HCT116 (cell line): ENCODE results near the gene STK4. TPM values are rescaled to one million over a fixed set of nuclear protein-coding genes. Genes with fewer than 3 reads are reported as not detected.

Source experiments
- ATAC-seq: fragments of 200-7000 bp; cut with Tn5 transposase; 2 replicates; pipeline ENCODE4 v1.9.1; 2020; ENCODE audit warnings: mild to moderate bottlenecking, moderate library complexity
- BruUV-seq: library from RNA; stranded (reverse); fragments of 400-500 nt; replicated peaks from 2 replicates; lab custom pipeline; 2021; lab: Mats Ljungman, UMichigan
- CTCF ChIA-PET: fragments of 300-600 bp; sonication (Branson Sonifier 250); formaldehyde crosslinking; loops from one replicate; lab custom pipeline; 2021; ENCODE audit warnings: antibody characterized with exemption; lab: Charles Lee
- POLR2A ChIA-PET: fragments of 300-600, 350-600 bp; sonication (Branson Sonifier 250); formaldehyde crosslinking; loops from one replicate; lab custom pipeline; 2021; ENCODE audit warnings: antibody characterized with exemption; lab: Charles Lee
- RAD21 ChIA-PET, 2 experiments: fragments of 300-600 bp; sonication (Branson Sonifier 250); formaldehyde crosslinking; loops; one replicate each; lab custom pipeline; 2023; ENCODE audit warnings: low total read pairs in 2 of 2; ENCODE audit not compliant: uncharacterized antibody in 2 of 2, unreplicated experiment in 2 of 2, low non-redundant PET in 1 of 2; lab: Charles Lee
- DNase-seq: peaks from one replicate; pipeline ENCODE4 v3.0.0-alpha.2; 2010; ENCODE audit warnings: low read depth, low spot score
- H2AFZ ChIP-seq: fragments of 200-600 bp; shearing (Covaris generic), sonication (generic); 2 replicates; pipeline ENCODE4 v1.6.1; 2017; ENCODE audit warnings: low read depth, mixed run types, mixed read lengths, antibody characterized with exemption, low read length; ENCODE audit not compliant: poor library complexity, severe bottlenecking
- H3K27ac ChIP-seq: 2 replicates; pipeline ENCODE4 v1.5.1; 2012; ENCODE audit warnings: low read depth, low read length
- H3K27me3 ChIP-seq: fragments of 200-600 bp; sonication (generic); 2 replicates; pipeline ENCODE4 v1.6.1; 2016; ENCODE audit warnings: mixed run types, low read length, mixed read lengths; ENCODE audit not compliant: insufficient read depth
- H3K36me3 ChIP-seq, 2 experiments: fragments of 200-500 bp in 1 of 2; fragments of 200-600 bp in 1 of 2; sonication (Bioruptor generic) in 1 of 2; sonication (generic) in 1 of 2; 2 replicates each; pipeline versions ENCODE4 v1.5.1 to v1.6.1; 2014 to 2016; ENCODE audit warnings: low read length in 2 of 2, inconsistent platforms in 1 of 2, mixed read lengths in 1 of 2, mixed run types in 1 of 2; ENCODE audit not compliant: insufficient read depth in 2 of 2, control insufficient read depth in 1 of 2
- H3K4me1 ChIP-seq, 2 experiments: fragments of 200-600 bp in 1 of 2; sonication (generic) in 1 of 2; 2 replicates each; pipeline versions ENCODE4 v1.5.1 to v1.6.1; 2012 to 2017; ENCODE audit warnings: low read length in 2 of 2, inconsistent platforms in 1 of 2, mild to moderate bottlenecking in 1 of 2, mixed read lengths in 1 of 2, mixed run types in 1 of 2, moderate library complexity in 1 of 2; ENCODE audit not compliant: insufficient read depth in 2 of 2, control insufficient read depth in 1 of 2
- H3K4me2 ChIP-seq: fragments of 200-600 bp; sonication (generic); 2 replicates; pipeline ENCODE4 v1.6.1; 2017; ENCODE audit warnings: mixed run types, low read length, mixed read lengths
- H3K4me3 ChIP-seq, 2 experiments: fragments of 200-600 bp in 1 of 2; sonication (generic) in 1 of 2; replicated peaks in 1 of 2; 2 replicates each; pipeline ENCODE4 v1.5.1; 2011 to 2016; ENCODE audit warnings: low read length in 2 of 2, control low read depth in 1 of 2, low read depth in 1 of 2, mild to moderate bottlenecking in 1 of 2, mixed read lengths in 1 of 2, mixed run types in 1 of 2
- H3K79me2 ChIP-seq: fragments of 200-600 bp; sonication (generic); 2 replicates; pipeline ENCODE4 v1.6.1; 2017; ENCODE audit warnings: mild to moderate bottlenecking, mixed run types, low read length, moderate library complexity, mixed read lengths; ENCODE audit not compliant: insufficient read depth
- H3K9ac ChIP-seq: fragments of 200-600 bp; sonication (generic); 2 replicates; pipeline ENCODE4 v1.6.1; 2016; ENCODE audit warnings: low read length, mixed read lengths
- H3K9me2 ChIP-seq: fragments of 200-600 bp; sonication (generic), shearing (Covaris generic); 2 replicates; pipeline ENCODE4 v1.6.1; 2017; ENCODE audit warnings: mixed run types, mild to moderate bottlenecking, moderate library complexity; ENCODE audit not compliant: insufficient read depth
- H3K9me3 ChIP-seq, 2 experiments: fragments of 200-500 bp in 1 of 2; fragments of 200-600 bp in 1 of 2; sonication (Bioruptor generic) in 1 of 2; sonication (generic) in 1 of 2; 2 replicates each; pipeline ENCODE4 v1.6.1; 2014 to 2017; ENCODE audit warnings: low read length in 2 of 2, mixed read lengths in 2 of 2, inconsistent platforms in 1 of 2, low read depth in 1 of 2, mild to moderate bottlenecking in 1 of 2, mixed run types in 1 of 2, moderate library complexity in 1 of 2; ENCODE audit not compliant: control insufficient read depth in 1 of 2, insufficient read depth in 1 of 2
- H4K20me1 ChIP-seq: fragments of 200-600 bp; sonication (generic), shearing (Covaris generic); 2 replicates; pipeline ENCODE4 v1.6.1; 2017; ENCODE audit warnings: mixed run types, mild to moderate bottlenecking, moderate library complexity; ENCODE audit not compliant: insufficient read depth
- CBX3 ChIP-seq: IDR thresholded peaks from 2 replicates; pipeline ENCODE4 v1.6.1; 2012; ENCODE audit warnings: low read depth
- EZH2phosphoT487 ChIP-seq: fragments of 200-600 bp; IDR thresholded peaks from 2 replicates; pipeline ENCODE4 v1.6.1; 2018; ENCODE audit warnings: antibody characterized with exemption, borderline replicate concordance
- FOSL1 ChIP-seq: IDR thresholded peaks from 2 replicates; pipeline ENCODE4 v1.6.1; 2012; ENCODE audit warnings: low read depth
- POLR2AphosphoS5 ChIP-seq: IDR thresholded peaks from 2 replicates; pipeline ENCODE4 v1.6.1; 2011; ENCODE audit warnings: mild to moderate bottlenecking, low read depth, low read length, moderate library complexity
- RAD21 ChIP-seq: IDR thresholded peaks from 2 replicates; pipeline ENCODE4 v1.6.1; 2012; ENCODE audit warnings: low read depth, mild to moderate bottlenecking
- SIN3A ChIP-seq: IDR thresholded peaks from 2 replicates; pipeline ENCODE4 v1.6.1; 2012; ENCODE audit warnings: low read depth
- YY1 ChIP-seq: IDR thresholded peaks from 2 replicates; pipeline ENCODE4 v1.6.1; 2011; ENCODE audit warnings: low read length, low read depth, moderate library complexity, mild to moderate bottlenecking; ENCODE audit not compliant: insufficient replicate concordance; ENCODE audit errors: extremely low read depth
- intact Hi-C: fragments of 100-400 bp; cut with micrococcal nuclease; formaldehyde crosslinking; loops from 2 replicates; pipeline ENCODE4 v1.10.0; 2022
- total RNA-seq: library from RNA; stranded (reverse); gene quantifications from one replicate; pipeline ENCODE4 v1.2.1, GENCODE V29; 2021; ENCODE audit not compliant: unreplicated experiment
- TF ChIP-seq, protein P1 (sequence below): IDR thresholded peaks from 2 replicates; pipeline ENCODE4 v1.6.1; 2012; ENCODE audit warnings: low read depth

STK4 gene
- total RNA-seq, 1 experiment from 2014 or later, result 45.4 TPM

- H3K4me1 ChIP-seq, result no peaks in the 10 kb centered on the region
- DNase-seq (no peak), ATAC-seq (no peak)
- no peaks in the 10 kb centered on the region for H3K27me3 ChIP-seq
- H4K20me1 ChIP-seq, result no peaks in the 10 kb centered on the region
- no peak overlapping the region for H3K4me3 ChIP-seq
- RAD21 ChIA-PET, result no interaction called here
- CTCF ChIA-PET, result interaction anchor here (1.4 to 7.4 kb wide), 2 partner anchors 11 to 13 kb away, joined by 3 to 32 read pairs; no protein-coding TSS in a partner anchor
- H3K27ac ChIP-seq, result no peak overlapping the region
- no peak overlapping the region for H3K9ac ChIP-seq
- BruUV-seq, result no TSS peak
- H2AFZ ChIP-seq, result no peak overlapping the region
- intact Hi-C loops, result no loop called here
- peaks cover 8% of the 10 kb centered on the region for H3K79me2 ChIP-seq
- H3K36me3 ChIP-seq, result peaks cover 0 to 6% of the 10 kb centered on the region in 2 experiments; a peak in 1 of 4 replicates
- no peaks in the 10 kb centered on the region for H3K9me2 ChIP-seq
- TF ChIP-seq YY1, result no peak
- TF ChIP-seq FOSL1, result no peak
- TF ChIP-seq, protein P1, sequence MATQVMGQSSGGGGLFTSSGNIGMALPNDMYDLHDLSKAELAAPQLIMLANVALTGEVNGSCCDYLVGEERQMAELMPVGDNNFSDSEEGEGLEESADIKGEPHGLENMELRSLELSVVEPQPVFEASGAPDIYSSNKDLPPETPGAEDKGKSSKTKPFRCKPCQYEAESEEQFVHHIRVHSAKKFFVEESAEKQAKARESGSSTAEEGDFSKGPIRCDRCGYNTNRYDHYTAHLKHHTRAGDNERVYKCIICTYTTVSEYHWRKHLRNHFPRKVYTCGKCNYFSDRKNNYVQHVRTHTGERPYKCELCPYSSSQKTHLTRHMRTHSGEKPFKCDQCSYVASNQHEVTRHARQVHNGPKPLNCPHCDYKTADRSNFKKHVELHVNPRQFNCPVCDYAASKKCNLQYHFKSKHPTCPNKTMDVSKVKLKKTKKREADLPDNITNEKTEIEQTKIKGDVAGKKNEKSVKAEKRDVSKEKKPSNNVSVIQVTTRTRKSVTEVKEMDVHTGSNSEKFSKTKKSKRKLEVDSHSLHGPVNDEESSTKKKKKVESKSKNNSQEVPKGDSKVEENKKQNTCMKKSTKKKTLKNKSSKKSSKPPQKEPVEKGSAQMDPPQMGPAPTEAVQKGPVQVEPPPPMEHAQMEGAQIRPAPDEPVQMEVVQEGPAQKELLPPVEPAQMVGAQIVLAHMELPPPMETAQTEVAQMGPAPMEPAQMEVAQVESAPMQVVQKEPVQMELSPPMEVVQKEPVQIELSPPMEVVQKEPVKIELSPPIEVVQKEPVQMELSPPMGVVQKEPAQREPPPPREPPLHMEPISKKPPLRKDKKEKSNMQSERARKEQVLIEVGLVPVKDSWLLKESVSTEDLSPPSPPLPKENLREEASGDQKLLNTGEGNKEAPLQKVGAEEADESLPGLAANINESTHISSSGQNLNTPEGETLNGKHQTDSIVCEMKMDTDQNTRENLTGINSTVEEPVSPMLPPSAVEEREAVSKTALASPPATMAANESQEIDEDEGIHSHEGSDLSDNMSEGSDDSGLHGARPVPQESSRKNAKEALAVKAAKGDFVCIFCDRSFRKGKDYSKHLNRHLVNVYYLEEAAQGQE, result no peak
- TF ChIP-seq EZH2phosphoT487, result no peak
- TF ChIP-seq SIN3A, result no peak
- TF ChIP-seq POLR2AphosphoS5, result no peak
- TF ChIP-seq CBX3, result no peak
- TF ChIP-seq RAD21, result no peak
- H3K9me3 ChIP-seq, result no peaks in the 10 kb centered on the region
- no peak overlapping the region for H3K4me2 ChIP-seq
- POLR2A ChIA-PET, result interaction anchor here (0.7 kb wide), 1 partner anchor 12 kb away, joined by 3 read pairs; no protein-coding TSS in a partner anchor
Observed at GRCh38 chr20:45055056-45055455, 88.7 kb downstream of the STK4 start.
